IPS-11a (cell line): ENCODE results near the gene ZNF350.
"Not testable (repeated sequence)": the region's sequence is repeated elsewhere in the genome, so short reads cannot be mapped to it uniquely, and the experiment has no call there.

ENCODE experiments used
- H3K4me3 ChIP-seq: one replicate; pipeline ENCODE4 v1.5.1; 2013; ENCODE audit warnings: low read depth, low read length, control low read depth

The ZNF350 gene

GRCh38 chr19:51986309-51987291 lies at the start of gene ZNF350:
TSS of gene ZNF350 (minus strand) at chr19:51986840. CDS start at chr19:51974360, 12,480 bp downstream.
- H3K4me3 ChIP-seq = peak within 1 kb of the TSS; percentile 97

GRCh38 chr19:52034051-52034728 lies 47.5 kb upstream of the ZNF350 start:
- H3K4me3 ChIP-seq = no peak overlapping the region

DNA sequence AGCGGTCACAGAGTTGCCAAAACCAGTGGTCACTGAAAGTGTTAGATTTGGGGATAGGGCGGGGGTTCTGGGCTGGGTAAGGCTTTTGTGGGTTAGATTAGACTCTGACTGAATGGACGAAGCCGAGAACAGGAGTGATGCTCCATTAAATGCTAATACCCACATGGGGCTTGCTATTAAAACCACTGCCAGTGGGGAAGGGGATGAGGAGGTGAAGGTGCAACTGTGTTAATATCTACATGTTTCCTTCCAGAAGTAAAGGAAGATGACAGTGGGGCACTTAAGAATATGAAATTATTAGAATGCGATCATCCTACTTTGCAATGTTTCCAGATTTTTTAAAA lies 42.1 kb upstream of the ZNF350 start:
- peak overlapping the region; percentile 98 for H3K4me3 ChIP-seq

DNA sequence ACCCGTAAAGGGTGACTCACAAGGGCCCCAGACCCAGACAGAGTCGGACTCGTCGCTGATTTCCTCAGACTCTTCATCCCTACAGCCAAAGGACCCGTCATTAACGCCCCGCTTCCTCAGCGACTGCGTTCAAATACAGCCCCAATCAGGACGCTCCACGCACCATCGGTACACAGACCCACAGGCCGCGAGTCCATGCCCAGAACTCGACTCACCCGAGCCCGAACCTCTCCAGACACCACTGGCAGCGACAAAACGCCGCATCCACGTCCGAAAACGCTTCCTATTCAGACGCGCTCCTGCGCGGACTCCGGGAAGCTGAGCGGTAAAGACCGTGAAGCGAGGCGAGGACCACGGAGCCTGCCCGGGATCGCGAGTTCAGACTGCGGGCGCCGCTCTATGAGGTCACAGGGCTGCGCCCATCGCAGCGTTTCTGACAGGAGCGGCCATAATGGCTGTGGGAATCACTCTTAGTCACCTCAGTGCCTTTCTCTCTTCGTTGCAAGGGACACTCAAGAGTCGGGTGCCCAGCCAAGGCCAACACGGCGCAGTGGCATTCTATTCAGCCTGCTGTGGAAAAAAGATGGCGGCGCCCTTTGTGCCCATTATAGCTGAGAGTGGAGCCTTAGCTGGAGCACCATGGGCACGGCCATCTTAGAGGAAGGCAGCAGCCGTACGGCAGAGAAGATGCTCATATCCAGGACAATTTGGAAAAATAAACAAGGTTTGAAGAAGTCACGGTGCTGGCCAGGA lies 41.6 kb upstream of the ZNF350 start, which contains the start of gene ZNF614:
Gene ZNF614, minus strand, starts transcription at position 353 of the 753 bp plus-strand sequence. CDS start 2,634 bp downstream, outside the sequence.
- H3K4me3 ChIP-seq = peak within 1 kb of the TSS; percentile 98

DNA sequence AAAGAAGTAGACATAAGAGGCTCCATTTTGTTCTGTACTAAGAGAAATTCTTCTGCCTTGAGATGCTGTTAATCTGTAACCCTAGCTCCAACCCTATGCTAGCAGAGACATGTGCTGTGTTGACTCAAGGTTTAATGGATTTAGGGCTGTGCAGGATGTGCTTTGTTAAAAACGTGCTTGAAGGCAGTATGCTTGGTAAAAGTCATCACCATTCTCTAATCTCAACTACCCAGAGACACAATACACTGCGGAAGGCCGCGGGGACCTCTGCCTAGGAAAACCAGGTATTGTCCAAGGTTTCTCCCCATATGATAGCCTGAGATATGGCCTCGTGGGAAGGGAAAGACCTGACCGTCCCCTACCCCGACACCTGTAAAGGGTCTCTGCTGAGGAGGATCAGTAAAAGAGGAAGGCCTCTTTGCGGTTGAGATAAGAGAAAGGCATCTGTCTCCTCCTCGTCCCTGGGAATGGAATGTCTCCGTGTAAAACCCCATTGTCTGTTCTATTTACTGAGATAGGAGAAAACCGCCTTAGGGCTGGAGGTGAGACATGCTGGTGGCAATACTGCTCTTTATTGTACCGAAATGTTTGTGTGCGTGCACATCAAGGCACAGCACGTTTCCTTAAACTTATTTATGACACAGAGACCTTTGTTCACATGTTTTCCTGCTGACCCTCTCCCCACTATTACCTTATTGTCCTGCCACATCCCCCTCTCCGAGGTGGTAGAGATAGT lies 39.8 kb upstream of the ZNF350 start:
- not testable (repeated sequence) for H3K4me3 ChIP-seq

DNA sequence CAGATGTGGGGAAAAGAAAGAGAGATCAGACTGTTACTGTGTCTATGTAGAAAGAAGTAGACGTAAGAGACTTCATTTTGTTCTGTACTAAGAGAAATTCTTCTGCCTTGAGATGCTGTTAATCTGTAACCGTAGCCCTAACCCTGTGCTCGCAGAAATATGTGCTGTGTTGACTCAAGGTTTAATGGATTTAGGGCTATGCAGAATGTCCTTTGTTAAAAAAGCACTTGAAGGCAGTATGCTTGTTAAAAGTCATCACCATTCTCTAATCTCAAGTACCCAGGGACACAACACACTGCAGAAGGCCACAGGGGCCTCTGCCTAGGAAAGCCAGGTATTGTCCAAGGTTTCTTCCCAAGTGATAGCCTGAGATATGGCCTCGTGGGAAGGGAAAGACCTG lies 37.8 kb upstream of the ZNF350 start:
- not testable (repeated sequence) for H3K4me3 ChIP-seq

GRCh38 chr19:52022193-52022592 lies 35.6 kb upstream of the ZNF350 start:
- no peak overlapping the region for H3K4me3 ChIP-seq

DNA sequence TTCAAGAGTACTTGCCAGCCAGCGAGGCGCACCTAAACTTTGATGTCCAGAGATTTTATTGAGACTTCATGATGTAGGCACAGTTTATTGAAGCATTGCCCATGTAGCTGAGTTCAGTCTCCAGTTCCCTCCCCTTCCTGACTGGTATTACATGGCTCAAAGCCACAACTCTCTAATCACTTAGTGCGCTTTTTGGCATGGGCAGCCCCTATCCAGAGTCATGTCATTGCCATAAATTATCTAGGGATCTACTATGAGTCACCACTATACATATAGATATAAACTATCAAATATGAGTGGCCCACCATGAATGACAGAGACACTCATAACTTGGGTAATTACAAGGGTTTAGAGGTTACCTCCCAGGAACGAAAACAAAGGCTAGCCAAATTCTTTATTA lies 33.9 kb upstream of the ZNF350 start:
- H3K4me3 ChIP-seq = no peak overlapping the region

- H3K4me3 ChIP-seq = no peak overlapping the region
Observed at GRCh38 chr19:52010674-52011073, 24.0 kb upstream of the ZNF350 start.

GRCh38 chr19:52007806-52008557 lies 21.3 kb upstream of the ZNF350 start, which contains the start of gene ZNF615:
TSS of gene ZNF615 (minus strand) at chr19:52008211. CDS start at chr19:52003711, 4,500 bp downstream.
- peak within 1 kb of the TSS; percentile 95 for H3K4me3 ChIP-seq

- peak overlapping the region; percentile 95 for H3K4me3 ChIP-seq
Observed at GRCh38 chr19:52007451-52007805, 20.8 kb upstream of the ZNF350 start.

DNA sequence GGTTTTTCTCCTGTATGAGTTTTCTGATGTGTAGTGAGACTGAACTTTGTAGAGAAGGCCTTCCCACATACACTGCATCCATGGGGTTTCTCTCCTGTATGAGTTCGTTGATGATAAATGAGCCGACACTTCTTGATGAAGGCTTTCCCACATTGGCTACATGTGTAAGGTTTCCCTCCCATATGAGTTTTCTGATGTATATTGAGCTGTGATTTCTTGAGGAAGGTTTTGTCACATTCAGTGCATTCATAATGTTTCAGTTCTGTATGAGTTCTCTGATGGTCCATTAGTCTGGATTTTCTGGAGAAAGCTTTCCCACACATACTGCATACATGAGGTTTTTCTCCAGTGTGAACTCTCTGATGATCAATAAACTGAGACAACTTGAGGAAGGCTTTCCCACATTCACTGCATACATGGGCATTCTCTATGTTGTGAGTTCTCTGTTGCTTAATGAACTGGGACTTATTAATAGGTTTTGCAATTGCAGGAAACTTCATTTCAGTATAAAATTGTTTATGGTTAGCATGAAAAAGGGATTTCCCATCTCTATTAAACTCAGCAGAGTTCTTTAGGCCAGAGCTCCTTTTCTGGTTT lies 7.5 kb upstream of the ZNF350 start:
- no peak overlapping the region for H3K4me3 ChIP-seq

DNA sequence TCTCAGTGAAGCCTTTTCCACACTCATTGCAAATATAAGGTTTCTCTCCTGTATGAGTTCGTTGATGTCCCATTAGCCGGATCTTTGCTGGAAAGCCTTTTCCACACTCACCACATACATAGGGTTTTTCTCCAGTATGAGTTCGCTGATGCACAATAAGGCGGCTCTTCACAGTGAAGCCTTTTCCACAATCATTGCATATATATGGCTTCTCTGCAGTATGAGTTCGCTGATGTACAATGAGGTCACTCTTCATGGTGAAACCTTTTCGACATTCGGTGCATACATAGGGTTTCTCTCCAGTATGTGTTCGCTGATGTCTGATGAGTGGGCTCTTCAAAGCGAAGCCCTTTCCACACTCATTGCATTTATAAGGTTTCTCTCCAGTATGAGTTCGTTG lies 6.8 kb upstream of the ZNF350 start:
- no peak overlapping the region for H3K4me3 ChIP-seq

DNA sequence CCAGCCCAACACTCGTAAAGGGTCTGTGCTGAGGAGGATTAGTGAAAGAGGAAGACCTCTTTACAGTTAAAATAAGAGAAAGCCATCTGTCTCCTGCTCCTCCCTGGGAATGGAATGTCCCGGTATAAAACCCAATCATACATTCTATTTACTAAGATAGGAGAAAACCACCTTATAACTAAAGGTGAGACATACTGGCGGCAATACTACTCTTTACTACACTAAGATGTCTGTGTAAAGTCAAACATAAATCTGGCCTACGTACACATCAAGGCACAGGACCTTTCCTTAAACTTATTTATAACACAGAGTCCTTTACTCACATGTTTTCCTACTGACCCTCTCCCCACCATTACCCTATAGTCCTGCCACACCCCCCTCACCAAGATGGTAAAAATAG lies 3.3 kb downstream of the ZNF350 start:
- H3K4me3 ChIP-seq = no peak overlapping the region

GRCh38 chr19:51980926-51981325 lies 5.7 kb downstream of the ZNF350 start:
- H3K4me3 ChIP-seq = not testable (repeated sequence)

- no peak overlapping the region for H3K4me3 ChIP-seq
Observed at GRCh38 chr19:51980116-51980736, 6.4 kb downstream of the ZNF350 start.

DNA sequence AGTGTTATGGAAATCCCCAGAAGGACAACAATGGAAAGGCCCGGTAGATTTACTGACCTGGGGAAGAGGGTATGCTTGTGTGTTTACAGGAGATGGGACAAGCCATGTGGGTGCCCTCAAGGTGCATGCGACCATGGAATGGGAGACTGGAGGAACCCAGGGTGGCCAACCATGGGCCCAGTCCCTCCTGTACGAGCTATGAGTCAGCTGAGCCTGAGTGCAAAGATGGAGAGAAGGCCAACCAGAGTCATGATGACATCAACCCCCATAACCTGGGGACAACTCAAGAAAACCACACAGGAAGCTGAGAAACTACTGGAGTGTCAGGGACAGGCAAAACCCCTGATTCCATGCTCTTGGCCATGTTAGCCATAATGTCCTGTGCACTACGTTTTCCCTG lies 7.8 kb downstream of the ZNF350 start:
- H3K4me3 ChIP-seq = no peak overlapping the region

DNA sequence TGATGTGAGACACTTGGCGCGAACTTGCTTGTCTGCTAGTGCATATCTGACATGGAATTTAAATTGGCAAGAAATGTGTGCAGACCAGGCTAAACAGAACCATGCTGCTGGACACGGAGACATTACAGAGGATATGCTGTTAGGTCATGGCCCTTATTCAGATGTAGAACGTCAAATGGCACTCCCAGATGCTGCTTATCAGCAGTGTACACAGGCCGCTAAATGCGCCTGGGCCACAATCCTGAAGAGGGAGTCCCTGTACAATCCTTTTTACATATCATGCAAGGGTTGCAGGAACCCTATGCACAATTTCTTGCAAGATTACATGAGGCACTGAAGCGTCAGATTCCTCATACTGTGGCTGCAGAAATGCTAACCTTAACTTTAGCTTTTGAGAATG lies 9.3 kb downstream of the ZNF350 start:
- no peak overlapping the region for H3K4me3 ChIP-seq

DNA sequence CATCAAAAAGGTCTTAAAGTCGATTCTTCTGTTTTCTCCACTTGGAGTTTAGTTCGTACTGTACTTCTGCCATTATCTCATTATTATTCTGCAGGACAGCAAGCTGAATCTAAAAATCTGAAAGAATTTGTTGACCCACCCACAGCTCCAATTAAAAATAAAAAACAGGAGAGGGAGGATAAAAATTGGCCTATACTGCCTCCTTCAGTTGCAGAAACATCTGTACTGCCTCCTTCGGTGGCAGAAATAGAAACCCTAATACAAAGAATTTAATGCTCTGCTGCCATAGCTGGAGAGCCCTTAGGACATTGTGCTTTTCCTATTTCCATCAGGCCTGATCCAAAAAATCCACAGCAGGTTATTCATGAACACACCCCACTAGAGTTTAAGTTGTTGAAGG lies 9.8 kb downstream of the ZNF350 start:
- H3K4me3 ChIP-seq = no peak overlapping the region
